Kidney tubule cell (primary cell): ENCODE data around the gene ANKS6.
A peak's percentile ranks its signal among the peaks of the same experiment; 100 is the strongest.

Source experiments
- DNase-seq: peaks from one replicate; pipeline ENCODE4 v3.0.0-alpha.2; 2018; ENCODE audit warnings: low spot score

The ANKS6 gene

DNA sequence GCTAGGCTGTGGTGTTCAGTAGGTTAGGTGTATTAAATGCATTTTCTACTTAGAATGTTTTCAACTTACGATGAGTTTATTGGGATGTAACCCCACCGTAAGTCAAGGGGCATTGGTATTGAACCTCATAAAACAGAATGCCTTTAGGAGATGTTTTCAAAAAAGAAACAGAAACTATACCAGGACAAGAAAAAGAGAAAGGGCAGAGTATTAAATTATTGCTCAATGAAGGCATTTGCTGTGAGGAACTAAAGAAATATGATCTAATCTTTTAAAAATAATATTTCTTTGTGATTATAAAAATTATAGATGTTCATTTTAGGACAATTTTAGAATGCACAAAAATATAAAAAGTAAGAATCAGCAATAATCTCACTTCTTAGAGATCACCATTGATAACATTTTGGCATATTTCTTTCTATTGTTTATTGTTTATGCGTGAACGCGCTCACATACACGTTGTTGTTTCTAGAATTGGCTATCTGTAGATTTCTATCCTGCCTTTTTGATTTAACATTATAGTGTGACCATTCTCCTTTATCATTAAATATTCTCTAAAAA is 19.1 kb upstream of the ANKS6 start:
- no peak for DNase-seq

DNA sequence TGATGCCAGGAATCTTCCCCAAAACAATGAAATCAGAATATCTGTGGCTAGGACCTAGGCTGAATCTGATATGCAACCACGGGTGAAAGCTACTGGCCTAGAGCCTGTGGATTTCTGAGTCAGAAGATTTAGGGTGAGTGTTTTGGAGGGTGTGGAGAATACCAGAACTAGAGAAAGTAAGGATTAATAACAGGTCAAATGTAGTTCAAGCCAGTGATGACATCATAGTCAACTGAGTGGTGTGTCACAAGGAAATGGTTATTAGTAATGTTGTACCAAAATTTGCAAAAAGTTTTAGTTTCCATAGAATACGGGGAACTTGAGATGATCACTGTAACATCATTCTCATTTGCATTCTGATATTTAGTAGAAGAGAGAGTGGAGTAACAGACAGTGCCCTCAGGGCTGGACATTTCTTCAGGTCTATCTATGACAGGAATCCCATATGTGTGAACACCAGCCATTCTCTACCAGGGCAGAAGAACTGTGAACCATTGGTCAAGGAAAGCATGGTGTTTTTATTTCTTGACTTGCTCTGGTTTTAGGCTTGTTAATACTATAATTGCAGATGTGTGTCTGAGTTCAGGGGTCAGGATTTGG is 14.8 kb upstream of the ANKS6 start:
- DNase-seq: peak; percentile 93

DNA sequence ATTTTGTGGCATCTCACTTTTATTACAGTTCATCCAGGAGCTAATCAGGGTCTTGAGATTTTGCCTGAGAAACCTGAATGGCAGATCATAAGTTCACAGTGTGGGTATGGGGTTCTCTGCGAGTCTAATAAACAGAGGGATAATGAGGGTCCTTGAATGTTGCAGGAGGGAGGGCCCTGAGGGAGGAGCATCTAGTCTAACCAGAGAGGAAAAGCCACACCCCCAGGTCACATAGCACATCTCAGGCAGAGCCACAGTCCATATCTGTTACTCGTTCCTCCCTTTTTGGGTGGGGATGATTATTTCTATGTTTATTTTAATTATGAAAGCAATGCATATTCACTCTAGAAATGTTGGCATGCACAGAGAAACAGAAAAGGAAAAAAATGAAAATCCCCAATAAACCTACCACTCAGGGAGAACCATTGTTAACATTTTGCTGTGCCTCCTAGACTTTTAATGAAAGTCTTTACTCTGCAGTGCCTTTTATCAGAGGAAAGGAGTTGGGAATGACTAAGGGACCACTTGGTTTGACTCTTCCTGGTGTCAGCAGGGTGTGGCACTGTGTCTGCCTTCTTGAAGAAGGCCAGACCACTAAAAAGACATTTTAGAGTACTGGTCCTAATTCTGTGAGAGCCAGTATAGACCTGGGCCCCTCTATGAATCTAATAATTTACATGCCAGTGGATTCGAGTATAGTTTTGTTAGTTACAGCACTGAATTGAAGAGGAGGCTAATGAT is 13.9 kb upstream of the ANKS6 start:
- peak; percentile 44 for DNase-seq

DNA sequence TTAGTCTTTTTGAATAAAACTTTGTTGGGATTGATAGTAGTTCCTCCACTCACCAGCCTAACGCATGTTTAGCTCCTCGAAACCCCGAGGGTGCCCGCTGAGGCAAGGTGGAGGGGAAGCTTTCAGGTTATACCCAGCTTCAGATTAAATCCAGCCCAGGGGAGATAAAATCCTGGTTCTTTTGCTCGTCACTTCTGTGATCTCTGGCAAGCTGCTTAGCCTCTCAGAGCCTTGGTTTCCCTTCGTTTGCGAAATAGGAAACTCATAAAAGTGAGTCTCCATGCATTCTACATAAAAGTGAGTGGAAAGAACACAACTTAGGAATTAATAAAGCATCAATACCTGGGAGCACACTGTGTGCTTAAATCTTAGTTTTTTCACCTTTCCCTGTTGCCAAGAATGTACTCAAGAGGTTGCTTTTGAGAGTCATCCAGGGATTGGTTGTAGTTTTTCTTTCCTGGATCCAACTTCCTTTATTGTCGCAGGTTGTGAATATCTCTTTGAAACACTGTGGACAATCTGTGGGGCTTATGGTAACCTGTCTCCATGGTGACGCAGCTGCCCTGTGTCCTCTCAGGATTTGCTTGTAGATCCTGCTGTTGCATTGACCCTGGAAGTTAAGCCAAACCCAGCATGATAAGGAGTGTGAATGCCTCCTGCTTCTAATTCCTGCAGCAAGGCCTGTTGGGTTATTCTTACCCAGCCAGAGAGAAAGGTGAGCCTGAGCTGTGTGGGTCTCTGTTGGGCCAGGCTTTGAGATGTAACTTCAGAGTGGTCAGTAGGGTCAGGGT is 13.2 kb upstream of the ANKS6 start:
- DNase-seq: peak; percentile 31

DNA sequence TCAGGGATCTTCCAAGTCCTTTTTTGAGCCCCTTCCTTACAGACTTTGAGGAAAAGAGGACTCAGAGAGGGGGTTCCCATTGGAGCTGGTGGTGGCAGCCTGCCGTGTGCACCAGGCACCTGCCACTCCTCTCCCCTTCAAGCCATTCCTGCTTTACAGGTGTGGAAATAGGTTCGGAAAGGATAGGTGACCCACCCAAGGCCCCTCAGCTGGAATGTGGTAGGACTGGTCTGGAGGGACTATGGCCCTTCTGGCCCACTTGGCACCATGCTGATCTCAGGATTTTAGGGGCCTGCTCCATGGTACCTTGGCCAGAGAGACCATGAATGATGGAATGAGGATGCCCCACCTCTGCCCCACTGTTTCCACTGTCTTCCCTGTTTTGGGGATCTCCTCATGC is 12.5 kb upstream of the ANKS6 start:
- no peak for DNase-seq

DNA sequence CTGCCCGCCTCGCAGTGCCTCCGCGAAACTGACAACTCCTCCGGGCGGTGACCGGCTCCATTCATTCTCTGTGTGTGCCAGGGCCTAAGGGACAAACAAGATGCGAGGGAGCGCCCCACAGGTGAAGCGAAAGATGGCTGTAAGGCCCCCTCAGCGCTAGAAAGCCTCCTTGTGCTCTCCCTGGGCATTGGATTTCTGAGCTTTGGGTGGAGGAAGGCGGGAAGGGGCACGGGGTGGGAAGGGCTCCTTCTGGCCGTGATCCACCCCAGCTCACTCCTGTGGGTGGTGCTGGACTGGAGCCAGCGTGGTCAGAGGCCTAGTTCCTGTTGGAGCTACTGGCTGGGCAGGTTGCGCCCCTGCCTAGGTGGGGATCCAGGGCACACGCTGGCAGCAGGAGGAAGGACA is 12.1 kb upstream of the ANKS6 start:
- peak; percentile 84 for DNase-seq

DNA sequence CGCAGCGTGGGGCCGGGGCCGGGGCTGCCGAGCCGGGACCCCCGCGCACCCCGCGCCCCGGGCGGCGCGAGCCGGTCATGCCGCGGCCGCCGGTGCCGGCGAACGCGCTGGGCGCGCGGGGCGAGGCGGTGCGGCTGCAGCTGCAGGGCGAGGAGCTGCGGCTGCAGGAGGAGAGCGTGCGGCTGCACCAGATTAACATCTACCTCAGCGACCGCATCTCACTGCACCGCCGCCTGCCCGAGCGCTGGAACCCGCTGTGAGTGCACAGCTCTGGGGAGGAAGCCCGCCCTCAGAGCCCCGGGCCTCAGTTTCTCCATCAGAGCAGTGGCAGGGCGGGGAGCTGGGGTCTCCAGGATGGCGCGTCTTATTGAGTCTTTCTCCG is 11.4 kb upstream of the ANKS6 start:
- DNase-seq: peak; percentile 32

DNA sequence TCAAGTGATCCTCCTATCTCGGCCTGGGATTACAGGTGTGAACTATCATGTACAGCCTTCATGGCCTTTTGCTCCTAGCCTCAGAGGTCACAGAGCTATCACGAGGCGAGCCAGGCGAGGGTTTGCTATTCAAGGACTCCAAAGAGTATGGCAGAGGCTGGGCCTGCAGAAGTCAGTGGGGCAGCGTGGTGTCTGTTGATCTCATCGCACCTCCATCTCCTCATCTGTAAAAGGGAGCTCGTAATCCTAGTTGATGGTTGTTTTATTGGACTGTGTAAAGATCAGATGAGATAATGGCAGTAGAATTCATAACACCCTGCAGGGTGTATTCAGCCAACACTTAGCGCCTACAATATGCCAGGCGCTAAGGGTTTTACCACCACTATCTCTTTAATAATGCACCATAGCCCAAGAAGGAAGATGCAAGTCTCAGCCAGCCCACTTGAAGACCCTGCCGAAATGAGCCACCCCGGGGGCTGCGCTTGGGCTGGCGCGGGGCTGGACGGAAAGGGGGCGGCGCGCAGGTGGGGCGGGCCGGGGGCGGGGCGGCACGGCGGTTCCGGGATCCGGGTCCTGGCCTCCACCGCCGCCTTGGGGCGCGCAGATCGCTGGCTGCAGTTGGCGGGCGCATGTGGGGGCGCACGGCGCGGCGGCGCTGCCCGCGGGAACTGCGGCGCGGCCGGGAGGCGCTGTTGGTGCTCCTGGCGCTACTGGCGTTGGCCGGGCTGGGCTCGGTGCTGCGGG is 10.9 kb upstream of the ANKS6 start, which contains the start of gene GALNT12:
TSS of gene GALNT12 (plus strand) at position 601 of the 744 bp plus-strand sequence. CDS start at position 630, 29 bp downstream.
- DNase-seq: peak; percentile 35

DNA sequence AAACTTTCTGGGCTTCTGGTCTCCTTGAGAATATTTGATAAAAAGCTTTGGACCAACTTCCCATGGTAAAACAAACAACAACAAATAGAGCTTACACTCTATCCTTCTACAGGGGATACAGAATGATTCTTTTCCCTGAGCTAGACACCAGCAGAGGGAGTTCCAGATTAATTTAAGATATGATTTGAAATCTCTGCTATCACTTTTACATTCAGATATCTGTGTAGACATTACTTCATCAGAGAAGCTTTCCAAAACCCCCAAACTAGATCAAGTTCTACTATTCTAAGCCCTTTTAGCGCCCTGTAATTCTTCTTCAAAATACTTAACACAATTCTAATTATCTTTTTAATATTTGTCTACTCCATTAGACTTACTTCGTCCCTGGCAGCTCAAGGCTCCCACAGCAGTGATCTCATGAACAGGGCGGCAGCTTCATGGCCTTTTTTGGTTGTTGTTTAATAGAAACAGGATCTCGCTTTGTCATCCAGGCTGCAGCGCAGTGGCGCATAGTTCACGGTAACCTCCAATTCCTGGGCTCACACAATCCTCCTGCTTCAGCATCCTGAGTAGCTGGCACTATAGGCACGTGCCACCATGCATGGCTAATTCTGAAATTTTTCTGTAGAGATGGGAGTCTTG is 10.2 kb upstream of the ANKS6 start:
- DNase-seq: peak; percentile 81

DNA sequence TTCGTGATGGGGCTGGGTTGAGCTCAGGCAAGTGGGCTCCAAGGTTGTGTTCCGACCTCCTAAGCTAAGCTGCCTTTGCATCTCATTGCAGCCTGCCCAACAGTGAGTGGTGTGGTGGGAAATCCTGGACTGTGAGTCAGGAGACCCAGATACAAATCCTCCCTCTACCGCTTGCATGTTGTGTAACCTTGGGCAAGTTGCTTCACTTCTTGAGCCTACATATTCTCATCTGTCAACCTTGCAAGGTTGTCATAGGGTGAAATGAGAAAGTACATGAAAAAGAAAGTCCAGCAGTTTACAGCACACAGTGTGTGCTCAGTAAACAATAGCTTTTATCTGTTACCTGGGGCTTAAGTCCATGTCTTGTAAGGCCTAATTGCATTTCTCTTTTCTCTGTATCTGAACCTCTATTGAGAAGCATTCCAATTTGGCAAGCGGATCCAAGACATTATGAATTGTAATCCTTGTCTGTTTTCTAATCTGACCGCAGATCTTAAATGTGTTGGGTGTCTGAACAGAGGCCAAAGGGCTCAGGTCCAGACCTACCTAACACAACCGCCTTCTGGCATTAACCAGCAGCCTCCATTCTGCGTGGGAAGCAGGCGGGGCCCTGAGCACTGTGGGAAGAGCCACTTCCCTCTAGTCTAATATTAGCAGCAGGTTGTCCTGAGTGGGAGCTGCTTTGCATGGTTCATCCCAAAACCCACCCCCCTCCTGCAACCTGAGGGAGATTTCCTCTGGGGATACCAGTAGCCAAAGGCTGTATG is 9.3 kb upstream of the ANKS6 start:
- DNase-seq: peak; percentile 30

DNA sequence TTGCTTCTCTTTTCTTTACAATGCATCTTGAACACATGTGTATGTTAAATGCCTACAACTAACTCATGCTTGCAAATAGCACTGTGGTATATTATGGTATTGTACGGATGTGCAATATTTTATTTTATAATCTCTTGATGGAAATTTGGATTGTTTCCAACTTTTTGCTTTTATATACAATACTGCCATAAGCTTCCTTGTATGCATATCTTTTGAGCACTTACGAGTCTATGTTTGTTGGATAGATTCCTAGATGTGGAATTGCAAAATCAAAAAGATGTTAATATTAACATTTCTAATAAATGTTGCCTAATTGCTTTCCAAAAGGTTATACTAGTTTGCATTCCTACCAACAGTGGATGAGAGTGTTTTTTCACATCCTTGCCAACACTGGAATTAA is 7.7 kb upstream of the ANKS6 start:
- no peak for DNase-seq

DNA sequence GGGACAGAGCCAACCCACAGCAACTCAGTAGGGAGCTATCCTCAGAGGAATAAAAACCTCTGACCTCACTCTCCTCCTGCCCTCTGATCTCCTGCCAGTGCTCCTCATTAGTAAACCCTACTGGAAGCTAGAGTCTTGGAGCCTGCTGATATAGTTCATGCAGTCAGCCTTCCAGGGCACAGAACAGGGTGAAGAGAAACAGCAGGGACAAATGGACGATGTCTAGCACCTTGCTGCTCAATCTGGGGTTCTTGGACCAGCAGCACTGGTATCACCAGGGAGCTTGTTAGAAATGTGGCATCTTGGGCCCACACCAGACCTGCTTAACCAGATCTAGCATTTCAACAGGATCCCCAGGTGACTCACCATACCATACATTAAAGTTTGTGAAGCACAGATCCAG is 5.6 kb upstream of the ANKS6 start:
- DNase-seq: no peak

DNA sequence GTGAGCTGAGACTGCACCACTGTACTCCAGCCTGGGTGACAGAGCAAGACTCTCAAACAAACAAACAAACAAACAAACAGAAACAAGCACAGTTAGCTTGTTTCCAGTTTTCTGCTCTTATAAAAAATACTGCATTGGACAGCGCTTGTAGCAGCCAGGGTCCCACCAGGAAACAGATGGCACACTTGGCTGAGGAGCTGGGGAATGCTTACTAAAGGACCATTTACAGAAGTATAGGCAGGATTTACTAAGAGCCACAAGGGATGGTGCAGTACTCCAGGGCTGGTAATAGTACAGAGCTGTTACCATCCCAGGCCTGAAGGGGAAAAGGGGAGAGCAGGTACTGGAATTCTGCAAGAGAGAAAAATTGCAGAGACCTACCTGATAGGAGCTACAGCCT is 5.2 kb upstream of the ANKS6 start:
- DNase-seq: no peak

DNA sequence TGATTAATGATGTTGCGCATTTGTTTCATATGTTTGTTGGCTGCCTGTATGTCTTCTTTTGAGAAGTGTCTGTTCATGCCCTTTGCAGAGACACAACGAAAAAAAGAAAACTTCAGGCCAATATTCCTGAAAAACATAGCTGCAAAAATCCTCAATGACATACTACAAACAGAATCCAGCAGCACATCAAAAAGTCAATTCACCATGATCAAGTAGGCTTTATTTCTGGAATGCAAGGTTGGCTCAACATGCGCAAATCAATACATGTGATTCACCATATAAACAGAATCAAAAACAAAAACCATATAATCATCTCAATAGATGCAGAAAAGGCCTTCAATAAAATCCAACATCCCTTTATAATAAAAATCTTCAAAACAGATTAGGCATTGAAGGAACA is 1.9 kb upstream of the ANKS6 start:
- no peak for DNase-seq

DNA sequence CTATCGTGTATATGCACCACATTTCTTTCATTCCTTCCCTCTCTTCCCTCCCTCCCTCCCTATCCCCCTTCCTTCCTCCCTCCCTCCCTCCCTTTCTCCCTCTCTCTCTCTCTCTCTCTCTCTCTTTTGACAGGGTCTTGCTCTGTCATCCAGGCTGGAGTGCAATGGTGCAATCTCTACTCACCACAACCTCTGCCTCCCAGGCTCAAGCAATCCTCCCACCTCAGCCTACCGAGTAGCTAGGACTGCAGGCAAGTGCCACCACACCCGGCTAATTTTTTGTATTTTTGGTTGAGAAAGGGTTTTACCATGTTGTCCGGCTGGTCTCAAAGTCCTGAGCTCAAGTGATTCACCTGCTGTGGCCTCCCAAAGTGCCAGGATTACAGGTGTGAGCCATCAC is 1.1 kb upstream of the ANKS6 start:
- DNase-seq: no peak

DNA sequence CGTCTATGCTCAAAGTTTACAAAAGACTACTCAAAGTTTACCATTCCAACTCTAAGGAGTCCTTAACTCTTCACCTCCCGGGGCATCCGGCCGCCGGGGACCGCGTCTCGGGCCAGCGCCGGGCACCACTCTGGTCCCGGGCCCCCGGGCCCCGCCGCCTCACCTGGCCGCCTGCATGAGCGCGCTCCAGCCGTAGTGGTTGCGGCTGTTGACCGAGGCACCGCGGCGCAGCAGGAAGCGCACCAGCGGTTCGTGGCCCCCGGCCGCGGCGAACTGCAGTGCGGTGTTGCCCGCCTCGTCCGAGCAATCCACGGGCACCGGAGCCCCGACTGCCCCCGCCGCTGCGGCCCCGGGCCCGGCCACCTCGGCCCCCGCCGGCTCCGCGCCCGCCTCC is 388 bp downstream of the ANKS6 start:
- DNase-seq: peak; percentile 43

DNA sequence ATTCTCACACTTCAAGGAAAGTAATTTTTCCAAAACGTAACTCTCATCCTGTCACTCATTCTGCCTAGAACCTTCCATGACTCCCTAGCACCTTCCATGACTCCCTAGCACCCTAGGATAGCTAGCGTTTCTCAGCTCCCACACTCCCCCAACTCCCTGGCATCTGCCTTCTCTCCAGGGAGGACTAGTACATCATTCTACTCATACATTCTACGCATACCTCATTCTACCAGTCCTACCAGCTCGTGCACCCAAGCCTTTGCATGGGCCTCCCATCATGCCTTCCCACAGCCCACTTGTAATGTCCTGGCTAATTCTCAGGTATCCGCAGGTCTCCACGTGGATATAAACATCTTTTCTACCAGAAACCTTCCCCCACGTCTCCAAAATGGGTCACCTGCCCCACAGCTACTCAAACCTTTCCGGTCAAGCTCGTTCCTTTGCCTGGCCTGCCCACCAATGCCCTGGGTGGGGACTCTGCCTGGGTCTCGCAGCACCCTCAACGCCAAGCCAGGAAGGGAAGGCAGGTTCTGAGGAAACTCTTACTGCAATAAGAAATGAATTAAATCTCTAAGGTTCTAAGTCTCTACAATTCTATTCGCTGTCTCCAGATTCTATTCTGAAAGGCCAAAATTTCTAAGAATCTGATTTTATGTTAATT is 930 bp downstream of the ANKS6 start:
- peak; percentile 11 for DNase-seq

DNA sequence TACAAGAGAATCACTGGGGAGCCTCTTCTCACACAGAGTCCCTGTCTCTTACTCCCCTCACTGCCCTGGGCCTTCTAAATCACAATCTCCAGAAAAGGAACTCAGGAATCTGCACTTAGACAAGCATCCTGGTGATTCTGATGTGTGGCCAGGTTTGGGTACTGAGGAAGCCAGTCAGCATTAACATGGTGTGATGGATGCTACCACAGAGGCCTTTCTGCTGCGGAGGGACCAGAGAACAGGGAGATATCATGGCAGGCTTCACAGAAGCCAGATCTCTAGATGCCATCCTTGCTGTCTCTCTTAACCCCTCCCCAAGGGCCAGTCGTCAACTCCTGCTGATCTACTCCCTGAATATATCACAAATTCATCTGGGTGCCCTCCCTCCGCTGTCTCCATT is 1.6 kb downstream of the ANKS6 start:
- DNase-seq: no peak

DNA sequence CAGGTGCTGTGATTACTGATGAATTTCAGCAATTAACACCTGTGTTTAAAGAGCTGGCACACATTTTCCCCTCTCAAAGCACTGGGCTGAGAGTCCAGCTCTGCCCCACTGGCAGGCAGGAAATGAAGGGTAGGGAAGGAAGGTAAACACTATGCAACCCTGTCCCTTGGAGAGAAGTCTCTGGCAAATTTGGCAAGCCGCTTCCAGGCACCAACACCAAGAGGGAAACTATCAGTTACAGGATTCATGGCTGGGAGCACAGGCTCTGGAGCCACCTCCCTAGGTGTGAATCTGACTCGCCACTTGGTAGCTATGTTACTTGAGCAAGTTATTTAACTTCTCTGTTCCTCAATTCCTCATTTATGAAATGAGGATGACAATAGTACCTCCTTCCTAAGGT is 3.3 kb downstream of the ANKS6 start:
- peak; percentile 75 for DNase-seq
